LNCAP (cell line): Measurements from ENCODE around the gene DERL2.

Experiments
- CTCF ChIP-seq: fragments of 450-650 bp; IDR thresholded peaks from 2 replicates; pipeline ENCODE4 v1.5.1; 2017; ENCODE audit warnings: mild to moderate bottlenecking

The DERL2 gene

GRCh38 chr17:5443728-5444127, 42.2 kb downstream of the DERL2 start:
- TF ChIP-seq CTCF: no peak

GRCh38 chr17:5439446-5439764, 46.6 kb downstream of the DERL2 start:
- peak; percentile 32; the same call in 1 of the 2 replicates for TF ChIP-seq CTCF

- peak; percentile 99 for TF ChIP-seq CTCF
Observed at GRCh38 chr17:5438716-5439445, 47.1 kb downstream of the DERL2 start, which contains the start of gene C1QBP. TSS of gene C1QBP (minus strand) at chr17:5439155. CDS start at chr17:5439073, 82 bp downstream.

- TF ChIP-seq CTCF: no peak
Observed at GRCh38 chr17:5437721-5438317, 48.2 kb downstream of the DERL2 start.

GRCh38 chr17:5434984-5435383, 51.0 kb downstream of the DERL2 start:
- TF ChIP-seq CTCF: no peak

GRCh38 chr17:5431949-5432556, 53.9 kb downstream of the DERL2 start:
- TF ChIP-seq CTCF: no peak

- no peak for TF ChIP-seq CTCF
Observed at GRCh38 chr17:5430413-5430999, 55.5 kb downstream of the DERL2 start.
